Heart left ventricle (tissue), 16 donors: ENCODE results near the gene TLE1. TPM values are rescaled to one million over a fixed set of nuclear protein-coding genes. Genes with fewer than 3 reads are reported as not detected.
"Not testable (repeated sequence)": the region's sequence is repeated elsewhere in the genome, so short reads cannot be mapped to it uniquely, and the experiment has no call there.

Experiments
- ATAC-seq, 4 donors: fragments of 200-7000 bp; cut with Tn5 transposase; one replicate each; pipeline ENCODE4 v1.9.1; 2020 to 2022; ENCODE audit warnings: moderate library complexity in 4 of 4, mild to moderate bottlenecking in 3 of 4, moderate number of reproducible peaks in 1 of 4
- DNase-seq, 5 donors: peaks; one replicate each; pipeline ENCODE4 v3.0.0-alpha.2; 2020
- H3K27ac ChIP-seq, 12 donors: fragments of 200-600 bp; sonication (generic) in 4 of 12; one replicate each; pipeline versions ENCODE4 v1.5.0 to v1.8.0; 2016 to 2022; ENCODE audit warnings: mild to moderate bottlenecking in 2 of 12
- H3K27me3 ChIP-seq, 9 donors: fragments of 200-600 bp; sonication (generic) in 2 of 9; one replicate each; pipeline versions ENCODE4 v1.5.1 to v1.8.0; 2016 to 2022; ENCODE audit warnings: mild to moderate bottlenecking in 3 of 9
- H3K36me3 ChIP-seq, 9 donors: fragments of 200-600 bp; sonication (generic) in 2 of 9; one replicate each; pipeline versions ENCODE4 v1.5.0 to v1.8.0; 2018 to 2022; ENCODE audit warnings: mild to moderate bottlenecking in 2 of 9
- H3K4me1 ChIP-seq, 12 donors: fragments of 200-600 bp; sonication (generic) in 4 of 12; one replicate each; pipeline versions ENCODE4 v1.5.0 to v1.8.0; 2016 to 2022; ENCODE audit warnings: mild to moderate bottlenecking in 3 of 12
- H3K4me3 ChIP-seq, 12 donors: fragments of 200-600 bp; sonication (generic) in 4 of 12; one replicate each; pipeline versions ENCODE4 v1.5.0 to v1.8.0; 2017 to 2022; ENCODE audit warnings: mild to moderate bottlenecking in 9 of 12, moderate library complexity in 4 of 12
- H3K9me3 ChIP-seq, 12 donors: fragments of 200-600 bp; sonication (generic) in 4 of 12; one replicate each; pipeline versions ENCODE4 v1.5.0 to v1.8.0; 2016 to 2022; ENCODE audit warnings: mild to moderate bottlenecking in 1 of 12
- CTCF ChIP-seq, 12 donors: fragments of 200-600 bp; sonication (generic) in 4 of 12; IDR thresholded peaks; one replicate each; pipeline versions ENCODE4 v1.5.0 to v1.8.0; 2018 to 2022; ENCODE audit warnings: antibody characterized with exemption in 12 of 12, mild to moderate bottlenecking in 5 of 12
- POLR2A ChIP-seq, 2 donors: fragments of 450-650 bp; IDR thresholded peaks; one replicate each; pipeline ENCODE4 v1.6.1; 2017; ENCODE audit warnings: antibody characterized with exemption in 2 of 2, mild to moderate bottlenecking in 2 of 2, moderate library complexity in 2 of 2
- WGBS, 4 donors: extraction: QIAGEN DNeasy Blood & Tissue Kit in 2 of 4; methylation state at CpG; one replicate each; pipeline versions ENCODE4 v1.1.5 to v1.1.7; 2013 to 2018; 5-methylcytosine and 5-hydroxymethylcytosine counted together
- intact Hi-C, 10 donors: fragments of 100-400 bp; cut with DNase I; formaldehyde crosslinking; loops; one replicate each; pipeline versions ENCODE4 v1.11.1 to v1.14.2; 2022
- polyA plus RNA-seq, 2 donors: library from polyadenylated mRNA; stranded (reverse); fragments of 200-250 nt; gene quantifications; one replicate each; pipeline ENCODE4 v1.2.3, GENCODE V29; 2013
- total RNA-seq, 9 donors: library from RNA; depleted of rRNA in 2 of 9; stranded (reverse); fragments of >200 nt in 2 of 9; fragmentation: NEBNext Ultra II Directional in 3 of 9; extraction: Animal tissue kit (Norgen Biotek cat#: 25700) in 3 of 9; gene quantifications; one replicate each; pipeline versions ENCODE4 v1.1.0 to v1.2.4, GENCODE V29; 2016 to 2023
- donor health status: ischemic (EF 13 %, LVEDD 7.1; RV severe dilation, severe dysfunction).
- donor health status: healthy with polysubstance abuse.
- donor health status: DM: no; HTN: yes; CAD: no.
- donor health status: DM: no; HTN: no; CAD: no.
- donor health status: ischemic (EF 25% LVEDD 6.9; RV normal size, moderate dysfunction).
- donor health status: ischemic (EF 25% LVEDD 5.7; RV mildly dilated, moderate dysfunction).
- donor health status: healthy.
- donor health status: DM: yes; HTN: yes; CAD: no.
- donor health status: ischemic (EF 35%, LVEDD 5.7; RV mildly dilated, moderate dysfunction).
- donor health status: nonischemic (EF 11% LVEDD 7.7; RV severe dilation, severe dysfunction).
- donor health status: DM: yes; HTN: yes; CAD: no.
- donor health status: PGD.
- donor health status: ischemic (EF 29% LVEDD 5.4; RV normal size, mild dysfunction).
- donor health status: nonischemic (EF 23%, LVEDD 6.1; RV moderate dilation, normal function).

Gene TLE1
- total and polyA plus RNA-seq, 11 donors: 6.2 to 25.4 (median 9.8) TPM

GRCh38 chr9:81705578-81705977 lies 16.2 kb upstream of the TLE1 start:
- intact Hi-C loops: no loop called here
- Histone ChIP-seq H3K27me3 (no peaks in the 10 kb centered on the region), H3K4me1 (no peaks in the 10 kb centered on the region), H3K27ac (no peak overlapping the region), H3K9me3 (no peaks in the 10 kb centered on the region), H3K4me3 (no peak overlapping the region), H3K36me3 (no peaks in the 10 kb centered on the region)
- no peak for TF ChIP-seq CTCF (IDR thresholded peaks at IDR 0.05)
- no peak for ATAC-seq
- DNase-seq: no peak
- WGBS, 4 donors: 86 to 91% (median 88%) methylated on average over 2 of the region's 2 CpGs

GRCh38 chr9:81694541-81694940 lies 5.2 kb upstream of the TLE1 start:
- H3K36me3 ChIP-seq: no peaks in the 10 kb centered on the region
- no peaks in the 10 kb centered on the region for H3K9me3 ChIP-seq
- no peak overlapping the region for H3K27ac ChIP-seq
- H3K4me3 ChIP-seq: peak overlapping the region in 1 of 12 donors; percentile 4
- ATAC-seq: no peak
- intact Hi-C loops: loop anchor here in 5 of 10 donors (10.0 kb wide), 4 partner anchors 130 to 910 kb away; no protein-coding TSS in a partner anchor
- DNase-seq: no peak
- H3K4me1 ChIP-seq: peaks cover 0 to 12% (median 2%) of the 10 kb centered on the region in 12 donors
- H3K27me3 ChIP-seq: no peaks in the 10 kb centered on the region
- TF ChIP-seq POLR2A (IDR thresholded peaks at IDR 0.05) (no peak), CTCF (IDR thresholded peaks at IDR 0.05) (no peak)
- 34 to 47% (median 41%) methylated on average over 7 of the region's 7 CpGs for WGBS, 4 donors

GRCh38 chr9:81693671-81694378 lies 4.5 kb upstream of the TLE1 start:
- TF ChIP-seq CTCF (IDR thresholded peaks at IDR 0.05): no peak
- TF ChIP-seq POLR2A (IDR thresholded peaks at IDR 0.05): no peak

GRCh38 chr9:81690251-81690851 lies 1.0 kb upstream of the TLE1 start:
- WGBS, 4 donors: 6 to 13% (median 7%) methylated on average over 23 of the region's 23 CpGs
- no peak for ATAC-seq
- peaks cover 0 to 41% (median 13%) of the 10 kb centered on the region in 12 donors for H3K4me1 ChIP-seq
- H3K27ac ChIP-seq: peak overlapping the region; percentile 19 to 91 (median 80)
- H3K27me3 ChIP-seq: peaks cover 0 to 7% (median 0%) of the 10 kb centered on the region in 9 donors
- intact Hi-C loops: loop anchor here in 5 of 10 donors (10.0 kb wide), 4 partner anchors 134 to 914 kb away; no protein-coding TSS in a partner anchor
- H3K4me3 ChIP-seq: peak overlapping the region; percentile 21 to 80 (median 70)
- TF ChIP-seq CTCF (IDR thresholded peaks at IDR 0.05): no peak
- TF ChIP-seq POLR2A (IDR thresholded peaks at IDR 0.05): no peak
- no peaks in the 10 kb centered on the region for H3K9me3 ChIP-seq
- H3K36me3 ChIP-seq: peaks cover 0 to 3% (median 0%) of the 10 kb centered on the region in 9 donors
- peak in 1 of 5 donors; percentile 18 for DNase-seq

More at GRCh38 chr9:81693671-81694378, 4.5 kb upstream of the TLE1 start:
- WGBS, 4 donors: 59 to 63% (median 62%) methylated on average over 6 of the region's 6 CpGs
- Histone ChIP-seq H3K27ac (no peak overlapping the region), H3K4me3 (peak overlapping the region in 1 of 12 donors; percentile 4), H3K4me1 (peaks cover 0 to 12% (median 2%) of the 10 kb centered on the region in 12 donors), H3K27me3 (no peaks in the 10 kb centered on the region), H3K9me3 (no peaks in the 10 kb centered on the region), H3K36me3 (no peaks in the 10 kb centered on the region)
- ATAC-seq (no peak), DNase-seq (no peak)
- intact Hi-C loops: loop anchor here in 5 of 10 donors (10.0 kb wide), 4 partner anchors 131 to 911 kb away; no protein-coding TSS in a partner anchor

GRCh38 chr9:81689093-81689342 lies 329 bp downstream of the TLE1 start:
- DNase-seq: peak in 1 of 5 donors; percentile 32
- Histone ChIP-seq H3K4me1 (peaks cover 0 to 42% (median 14%) of the 10 kb centered on the region in 12 donors), H3K4me3 (peak overlapping the region; percentile 62 to 80 (median 70)), H3K27ac (peak overlapping the region; percentile 73 to 91 (median 81)), H3K36me3 (peaks cover 0 to 13% (median 0%) of the 10 kb centered on the region in 9 donors)
- H3K9me3 ChIP-seq, H3K27me3 ChIP-seq, ATAC-seq: not testable (repeated sequence)
- intact Hi-C loops: loop anchor here in 9 of 10 donors (2.0 to 10.0 kb wide), 10 partner anchors 77 to 806 kb away; no protein-coding TSS in a partner anchor
- 0 to 2% (median 1%) methylated on average over 20 to 21 of the region's 21 CpGs for WGBS, 4 donors

- Histone ChIP-seq H3K4me1 (peaks cover 0 to 42% (median 15%) of the 10 kb centered on the region in 12 donors), H3K36me3 (peaks cover 0 to 13% (median 0%) of the 10 kb centered on the region in 9 donors), H3K27ac (peak overlapping the region; percentile 73 to 91 (median 81)), H3K4me3 (peak overlapping the region; percentile 62 to 80 (median 70))
- DNase-seq: peak; percentile 27 to 77 (median 59)
- WGBS, 4 donors: 1% methylated on average over 33 to 107 of the region's 107 CpGs
- not testable (repeated sequence) for H3K9me3 ChIP-seq, H3K27me3 ChIP-seq
- peak in 2 of 4 donors; percentile 22 to 28 for ATAC-seq
- intact Hi-C loops: loop anchor here in 9 of 10 donors (2.0 to 10.0 kb wide), 10 partner anchors 76 to 806 kb away; no protein-coding TSS in a partner anchor
Observed at GRCh38 chr9:81688262-81689092, 870 bp downstream of the TLE1 start.
